GM12878 (cell line): ENCODE data around the gene TMEM25. TPM values are rescaled to one million over a fixed set of nuclear protein-coding genes. Genes with fewer than 3 reads are reported as not detected.

Source experiments
- ATAC-seq: fragments of 200-7000 bp; cut with Tn5 transposase; 3 replicates; pipeline ENCODE4 v1.9.1; 2020; ENCODE audit warnings: mild to moderate bottlenecking, moderate library complexity
- BruUV-seq: library from RNA; stranded (reverse); fragments of 400-500 nt; replicated peaks from 2 replicates; lab custom pipeline; 2021; lab: Mats Ljungman, UMichigan
- CTCF ChIA-PET: fragments of 300-600 bp; sonication (Branson Sonifier 250); formaldehyde crosslinking; extraction: SDS; loops from one replicate; lab custom pipeline; 2021; ENCODE audit warnings: inconsistent platforms; lab: Yijun Ruan, JAX
- POLR2A ChIA-PET: fragments of 350-600 bp; formaldehyde crosslinking; extraction: SDS; loops from one replicate; lab custom pipeline; 2021; ENCODE audit warnings: inconsistent platforms; lab: Charles Lee
- RAD21 ChIA-PET: fragments of 300-600 bp; sonication (Branson Sonifier 250); formaldehyde crosslinking; loops from one replicate; lab custom pipeline; 2023; ENCODE audit warnings: antibody characterized with exemption; ENCODE audit not compliant: unreplicated experiment; lab: Charles Lee
- SMC1A ChIA-PET: fragments of 300-600 bp; sonication (Branson Sonifier 250); formaldehyde crosslinking; loops from one replicate; lab custom pipeline; 2023; ENCODE audit not compliant: unreplicated experiment, uncharacterized antibody; lab: Charles Lee
- DNase-seq: peaks from one replicate; pipeline ENCODE4 v3.0.0-alpha.2; 2011; ENCODE audit warnings: low read depth, low spot score
- FAIRE-seq: peaks from 3 replicates; lab custom pipeline; 2011; peaks lifted over from hg19 to GRCh38; lab: Jason Lieb, UNC
- H2AFZ ChIP-seq: 2 replicates; pipeline ENCODE4 v1.6.0; 2011; ENCODE audit warnings: low read depth, low read length, control low read depth; ENCODE audit not compliant: control insufficient read depth
- H3K27ac ChIP-seq: 2 replicates; pipeline ENCODE4 v1.5.1; 2011; ENCODE audit warnings: control low read depth; ENCODE audit not compliant: control insufficient read depth, insufficient read depth
- H3K27me3 ChIP-seq, 2 experiments: replicated peaks in 1 of 2; 2 replicates each; pipeline versions ENCODE4 v1.6.0 to v1.6.1; 2011; ENCODE audit warnings: low read length in 1 of 2; ENCODE audit not compliant: control insufficient read depth in 2 of 2, insufficient read depth in 2 of 2
- H3K36me3 ChIP-seq, 2 experiments: 2 replicates each; pipeline ENCODE4 v1.5.1; 2011; ENCODE audit warnings: low read length in 1 of 2; ENCODE audit not compliant: control insufficient read depth in 2 of 2, insufficient read depth in 2 of 2
- H3K4me1 ChIP-seq: 2 replicates; pipeline ENCODE4 v1.6.1; 2011; ENCODE audit warnings: mild to moderate bottlenecking, low read length, moderate library complexity, mixed read lengths; ENCODE audit not compliant: control insufficient read depth, insufficient read depth
- H3K4me2 ChIP-seq: 2 replicates; pipeline ENCODE4 v1.6.0; 2011; ENCODE audit warnings: control low read depth; ENCODE audit not compliant: control insufficient read depth, insufficient read depth
- H3K4me3 ChIP-seq: fragments of 200-600 bp; sonication (generic); 2 replicates; pipeline ENCODE4 v1.5.1; 2016
- H3K79me2 ChIP-seq: 2 replicates; pipeline ENCODE4 v1.6.0; 2011; ENCODE audit warnings: low read length; ENCODE audit not compliant: control insufficient read depth, insufficient read depth
- H3K9ac ChIP-seq: 2 replicates; pipeline ENCODE4 v1.8.0; 2011; ENCODE audit warnings: low read length, control low read depth, mixed read lengths; ENCODE audit not compliant: control insufficient read depth, insufficient read depth
- H3K9me3 ChIP-seq: replicated peaks from 3 replicates; pipeline ENCODE4 v1.5.1; 2011; ENCODE audit warnings: mild to moderate bottlenecking, low read length; ENCODE audit not compliant: control insufficient read depth, insufficient read depth
- H4K20me1 ChIP-seq: 2 replicates; pipeline ENCODE4 v1.6.0; 2011; ENCODE audit not compliant: control insufficient read depth, insufficient read depth
- CHD4 ChIP-seq: fragments of 200-600 bp; sonication (generic); IDR thresholded peaks from 2 replicates; pipeline ENCODE4 v1.6.1; 2016; ENCODE audit warnings: mild to moderate bottlenecking
- TBL1XR1 ChIP-seq: IDR thresholded peaks from 2 replicates; pipeline ENCODE4 v1.6.1; 2012; ENCODE audit warnings: low read depth, low read length, improper control_type of control experiment
- WGBS: methylation state at CpG from one replicate; pipeline ENCODE4 v1.1.6; 2016; ENCODE audit warnings: low lambda C conversion rate; ENCODE audit not compliant: insufficient replicate concordance, insufficient coverage; ENCODE audit errors: missing lambda C conversion rate; 5-methylcytosine and 5-hydroxymethylcytosine counted together
- in situ Hi-C: fragments of 300-500 bp; cut with MboI; formaldehyde crosslinking; loops from 9 replicates; pipeline ENCODE4 v1.14.3; 2018; ENCODE audit warnings: mixed read lengths
- intact Hi-C: fragments of 100-400 bp; cut with micrococcal nuclease; formaldehyde crosslinking; loops from one replicate; pipeline ENCODE4 v1.14.2; 2022; ENCODE audit not compliant: unreplicated experiment
- polyA plus RNA-seq, 11 experiments: library from polyadenylated mRNA; depleted of rRNA in 4 of 11; unstranded in 6 of 11; stranded (reverse) in 5 of 11; fragments of >200 nt; fragmentation: Nextera tagmentation in 4 of 11; fragmentation: Illumina TruSeq in 1 of 11; extraction: Ambion mirVana in 4 of 11; extraction: Trizol in 1 of 11; gene quantifications; 1 replicate in 1 of 11; 2 replicates in 10 of 11; pipeline versions ENCODE4 v1.2.1 to v1.2.3, GENCODE V29; 2011 to 2016; ENCODE audit warnings: inconsistent platforms in 2 of 11, missing spikeins in 2 of 11, low read depth in 1 of 11
- total RNA-seq, 4 experiments: library from RNA; depleted of rRNA in 3 of 4; stranded (reverse); fragments of >200 nt in 3 of 4; fragmentation: Illumina TruSeq in 1 of 4; extraction: Trizol in 1 of 4; gene quantifications; 2 replicates each; pipeline versions ENCODE4 v1.2.1 to v1.2.3, GENCODE V29; 2013 to 2021
- TF ChIP-seq, protein P1 (sequence below): fragments of 450-650 bp; IDR thresholded peaks from 2 replicates; pipeline ENCODE4 v1.6.1; 2014; ENCODE audit warnings: mild to moderate bottlenecking
- TF ChIP-seq, protein P2 (sequence below): IDR thresholded peaks from 2 replicates; pipeline ENCODE4 v1.6.1; 2012; ENCODE audit warnings: low read depth, low read length, improper control_type of control experiment

Gene TMEM25
- total and polyA plus RNA-seq, 10 of the 15 experiments (the other 5 are each of a cell fraction or from before 2014, with no cell fraction given): 1.4 to 13.9 (median 7.8) TPM

DNA sequence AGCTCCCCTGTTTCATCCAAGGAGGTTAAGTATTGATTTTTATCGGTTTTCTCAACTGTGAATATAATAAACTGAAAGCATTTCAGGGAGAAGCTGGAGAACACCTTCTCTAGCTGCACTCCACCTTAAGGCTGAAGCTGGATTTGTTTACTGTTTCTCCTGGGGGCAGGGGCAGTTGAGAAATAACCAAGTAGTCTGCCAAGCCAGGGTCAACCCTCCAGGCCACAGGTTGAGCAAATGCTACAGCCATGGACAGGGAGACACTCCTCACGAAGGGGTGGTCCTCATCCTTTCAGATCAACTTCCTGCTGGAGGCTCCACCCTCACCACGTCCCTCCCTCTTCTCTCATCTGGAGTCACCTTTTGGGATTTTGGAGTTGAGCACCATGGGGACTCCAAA is 3.9 kb upstream of the TMEM25 start, which contains the start of gene TTC36:
TTC36 (plus strand) TSS at position 366 of the 400 bp plus-strand sequence; CDS start at position 387, 21 bp downstream.
- ATAC-seq (no peak), DNase-seq (no peak), FAIRE-seq (no peak)
- POLR2A ChIA-PET: no interaction called here
- H3K4me2 ChIP-seq: no peak within 1 kb of the TSS
- H3K27me3 ChIP-seq: no peaks in the 10 kb centered on the region
- in situ Hi-C loops (no loop called here), intact Hi-C loops (no loop called here)
- no peak within 1 kb of the TSS for H3K4me3 ChIP-seq
- no peaks in the 10 kb centered on the region for H3K9me3 ChIP-seq
- SMC1A ChIA-PET: interaction anchor here (1.4 kb wide), 1 partner anchor 18 kb away, joined by 7 read pairs; no protein-coding TSS in a partner anchor
- no peak within 1 kb of the TSS for H2AFZ ChIP-seq
- TF ChIP-seq CHD4: no peak
- TF ChIP-seq, protein P1, sequence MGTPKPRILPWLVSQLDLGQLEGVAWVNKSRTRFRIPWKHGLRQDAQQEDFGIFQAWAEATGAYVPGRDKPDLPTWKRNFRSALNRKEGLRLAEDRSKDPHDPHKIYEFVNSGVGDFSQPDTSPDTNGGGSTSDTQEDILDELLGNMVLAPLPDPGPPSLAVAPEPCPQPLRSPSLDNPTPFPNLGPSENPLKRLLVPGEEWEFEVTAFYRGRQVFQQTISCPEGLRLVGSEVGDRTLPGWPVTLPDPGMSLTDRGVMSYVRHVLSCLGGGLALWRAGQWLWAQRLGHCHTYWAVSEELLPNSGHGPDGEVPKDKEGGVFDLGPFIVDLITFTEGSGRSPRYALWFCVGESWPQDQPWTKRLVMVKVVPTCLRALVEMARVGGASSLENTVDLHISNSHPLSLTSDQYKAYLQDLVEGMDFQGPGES: no peak
- 74% methylated on average over 3 of the region's 3 CpGs for WGBS
- no peak within 1 kb of the TSS for H3K9ac ChIP-seq
- RAD21 ChIA-PET: no interaction called here
- 0 out of 2 replicates have a peak, but pooled peaks cover 3% of the 10 kb centered on the region for H3K4me1 ChIP-seq
- H3K79me2 ChIP-seq: no peaks in the 10 kb centered on the region
- H3K36me3 ChIP-seq: peaks cover 11 to 15% of the 10 kb centered on the region in 2 experiments
- CTCF ChIA-PET: interaction anchor here (0.6 to 1.4 kb wide), 3 partner anchors 12 to 42 kb away, joined by 3 read pairs; no protein-coding TSS in a partner anchor
- BruUV-seq: no TSS peak
- no peak within 1 kb of the TSS for H3K27ac ChIP-seq
- H4K20me1 ChIP-seq: no peaks in the 10 kb centered on the region; the same call in 1 of the 2 replicates

DNA sequence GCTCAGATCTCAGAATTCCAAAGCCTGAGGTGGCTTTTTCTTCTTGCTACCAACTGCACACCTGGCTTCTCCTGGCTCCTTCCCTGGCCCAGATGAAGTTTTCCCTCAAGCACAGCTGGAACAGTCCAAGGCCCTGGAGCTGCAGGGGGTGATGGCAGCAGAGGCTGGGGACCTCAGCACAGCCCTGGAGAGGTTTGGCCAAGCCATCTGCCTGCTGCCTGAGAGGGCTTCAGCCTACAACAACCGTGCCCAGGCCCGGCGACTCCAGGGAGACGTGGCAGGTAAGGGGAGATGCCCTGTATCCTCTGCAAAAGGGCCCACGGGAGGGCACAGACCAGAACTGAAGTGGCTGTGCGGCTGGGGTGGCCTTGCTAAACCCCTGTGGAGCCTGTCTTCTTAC is 2.5 kb upstream of the TMEM25 start:
- POLR2A ChIA-PET: no interaction called here
- SMC1A ChIA-PET: no interaction called here
- FAIRE-seq (no peak), DNase-seq (no peak), ATAC-seq (no peak)
- RAD21 ChIA-PET: no interaction called here
- in situ Hi-C loops (no loop called here), intact Hi-C loops (no loop called here)
- Histone ChIP-seq H3K27ac (no peak overlapping the region), H3K9ac (no peak overlapping the region), H4K20me1 (no peaks in the 10 kb centered on the region; the same call in 1 of the 2 replicates), H3K79me2 (no peaks in the 10 kb centered on the region), H3K36me3 (peaks cover 5 to 9% of the 10 kb centered on the region in 2 experiments), H3K4me3 (no peak overlapping the region), H3K4me1 (0 out of 2 replicates have a peak, but pooled peaks cover 3% of the 10 kb centered on the region), H3K27me3 (no peaks in the 10 kb centered on the region), H2AFZ (no peak overlapping the region), H3K4me2 (no peak overlapping the region), H3K9me3 (no peaks in the 10 kb centered on the region)
- no TSS peak for BruUV-seq
- CTCF ChIA-PET: no interaction called here
- 93% methylated on average over 6 of the region's 6 CpGs for WGBS
- TF ChIP-seq, protein P2, sequence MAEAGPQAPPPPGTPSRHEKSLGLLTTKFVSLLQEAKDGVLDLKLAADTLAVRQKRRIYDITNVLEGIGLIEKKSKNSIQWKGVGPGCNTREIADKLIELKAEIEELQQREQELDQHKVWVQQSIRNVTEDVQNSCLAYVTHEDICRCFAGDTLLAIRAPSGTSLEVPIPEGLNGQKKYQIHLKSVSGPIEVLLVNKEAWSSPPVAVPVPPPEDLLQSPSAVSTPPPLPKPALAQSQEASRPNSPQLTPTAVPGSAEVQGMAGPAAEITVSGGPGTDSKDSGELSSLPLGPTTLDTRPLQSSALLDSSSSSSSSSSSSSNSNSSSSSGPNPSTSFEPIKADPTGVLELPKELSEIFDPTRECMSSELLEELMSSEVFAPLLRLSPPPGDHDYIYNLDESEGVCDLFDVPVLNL: no peak
- TF ChIP-seq TBL1XR1: no peak
